Effector CD4-positive, alpha-beta T cell (primary cell): ENCODE results near the gene IFITM1.
"Not testable (repeated sequence)": the region's sequence is repeated elsewhere in the genome, so short reads cannot be mapped to it uniquely, and the experiment has no call there.

Experiments
- DNase-seq: peaks from one replicate; pipeline ENCODE4 v3.0.0-alpha.2; 2020

Gene IFITM1

GRCh38 chr11:328012-328411, 14.2 kb downstream of the IFITM1 start:
- no peak for DNase-seq

- DNase-seq = not testable (repeated sequence)
These were observed 14.8 kb downstream of the IFITM1 start for GRCh38 chr11:328516-329100.

- no peak for DNase-seq
These were observed 16.0 kb downstream of the IFITM1 start for GRCh38 chr11:329886-330253.

- no peak for DNase-seq
These were observed 16.5 kb downstream of the IFITM1 start for GRCh38 chr11:330307-330693.

- DNase-seq = no peak
These were observed 17.0 kb downstream of the IFITM1 start for GRCh38 chr11:330694-331357.

GRCh38 chr11:331358-332060, 17.7 kb downstream of the IFITM1 start:
- no peak for DNase-seq

GRCh38 chr11:332651-333480, 19.0 kb downstream of the IFITM1 start:
- DNase-seq = no peak

- not testable (repeated sequence) for DNase-seq
These were observed 19.9 kb downstream of the IFITM1 start for GRCh38 chr11:333616-334263.

- DNase-seq = no peak
These were observed 20.6 kb downstream of the IFITM1 start for GRCh38 chr11:334264-334994.

GRCh38 chr11:335779-336658, 22.2 kb downstream of the IFITM1 start:
- no peak for DNase-seq

- DNase-seq = no peak
These were observed 22.9 kb downstream of the IFITM1 start for GRCh38 chr11:336659-337198.

GRCh38 chr11:337711-338110, 23.9 kb downstream of the IFITM1 start:
- no peak for DNase-seq

GRCh38 chr11:339963-340362, 26.1 kb downstream of the IFITM1 start:
- no peak for DNase-seq

- DNase-seq = no peak
These were observed 27.0 kb downstream of the IFITM1 start for GRCh38 chr11:340539-341512.

GRCh38 chr11:342328-342727, 28.5 kb downstream of the IFITM1 start:
- no peak for DNase-seq

- DNase-seq = no peak
These were observed 31.2 kb downstream of the IFITM1 start for GRCh38 chr11:344836-345578.

GRCh38 chr11:346529-346928, 32.7 kb downstream of the IFITM1 start:
- no peak for DNase-seq

- DNase-seq = not testable (repeated sequence)
These were observed 35.6 kb downstream of the IFITM1 start for GRCh38 chr11:349270-349954.
